A549 (cell line): ENCODE measurements around the gene UBE4A.

Experiments used
- CTCF ChIP-seq: fragments of >200 bp; sonication (Bioruptor Twin); formaldehyde crosslinking; IDR thresholded peaks from 3 replicates; pipeline ENCODE4 v1.5.1; 2016
- HMGXB4 ChIP-seq: fragments of 250-450 bp; sonication (Bioruptor Pico); IDR thresholded peaks from 2 replicates; pipeline ENCODE4 v1.5.0; 2021; ENCODE audit warnings: mild to moderate bottlenecking, moderate library complexity, borderline replicate concordance

- TF ChIP-seq HMGXB4 (CRISPR knock-in tag) = no peak
- TF ChIP-seq CTCF = no peak
Measured at GRCh38 chr11:118312328-118312727, 47.1 kb upstream of the UBE4A start.
